ENCODE results near the gene STX3. TPM values are rescaled to one million over a fixed set of nuclear protein-coding genes. Genes with fewer than 3 reads are reported as not detected.

Gene STX3
- polyA plus RNA-seq (2013, experiment 1 of 4): 36.8 TPM
- polyA plus RNA-seq (2013, experiment 2 of 4): 40.5 TPM
- 31.3 TPM for polyA plus RNA-seq (2013, experiment 3 of 4)
- 33.9 TPM for polyA plus RNA-seq (2013, experiment 4 of 4)

GRCh38 chr11:59754859-59755700 lies at the start of gene STX3:
Gene STX3, plus strand, starts transcription at chr11:59755376. Its CDS starts 230 bp downstream, at chr11:59755606.
- H3K4me3 ChIP-seq (ENCODE audit: insufficient read depth, low read depth, low read length): peak within 1 kb of the TSS; percentile 85
- H3K27me3 ChIP-seq (ENCODE audit: control insufficient read depth, insufficient read depth, low read length, poor library complexity, severe bottlenecking): peaks cover 5% of the 10 kb centered on the region
- 0% methylated on average over 80 of the region's 80 CpGs for WGBS, 2 experiments
- H3K4me1 ChIP-seq (ENCODE audit: control insufficient read depth, insufficient read depth, low read length): peaks cover 3% of the 10 kb centered on the region
- H3K9me3 ChIP-seq (ENCODE audit: control insufficient read depth, low read length): no peaks in the 10 kb centered on the region
- no peaks in the 10 kb centered on the region for H3K36me3 ChIP-seq (ENCODE audit: control insufficient read depth, insufficient read depth, low read length)
- H3K27ac ChIP-seq (ENCODE audit: insufficient read depth, low read depth, low read length, poor library complexity, severe bottlenecking): no peak within 1 kb of the TSS

GRCh38 chr11:59706518-59707285 lies 48.5 kb upstream of the STX3 start:
- no peaks in the 10 kb centered on the region for H3K27me3 ChIP-seq (ENCODE audit: control insufficient read depth, insufficient read depth, low read length, poor library complexity, severe bottlenecking)
- no peak overlapping the region for H3K27ac ChIP-seq (ENCODE audit: insufficient read depth, low read depth, low read length, poor library complexity, severe bottlenecking)
- no peak overlapping the region for H3K4me3 ChIP-seq (ENCODE audit: insufficient read depth, low read depth, low read length)
- WGBS, 2 experiments: 87 to 91% methylated on average over 3 to 5 of the region's 5 CpGs
- no peaks in the 10 kb centered on the region for H3K9me3 ChIP-seq (ENCODE audit: control insufficient read depth, low read length)
- H3K36me3 ChIP-seq (ENCODE audit: control insufficient read depth, insufficient read depth, low read length): no peaks in the 10 kb centered on the region
- no peaks in the 10 kb centered on the region for H3K4me1 ChIP-seq (ENCODE audit: control insufficient read depth, insufficient read depth, low read length)

GRCh38 chr11:59707371-59707770 lies 47.8 kb upstream of the STX3 start:
- H3K9me3 ChIP-seq (ENCODE audit: control insufficient read depth, low read length): no peaks in the 10 kb centered on the region
- no peak overlapping the region for H3K27ac ChIP-seq (ENCODE audit: insufficient read depth, low read depth, low read length, poor library complexity, severe bottlenecking)
- no peaks in the 10 kb centered on the region for H3K4me1 ChIP-seq (ENCODE audit: control insufficient read depth, insufficient read depth, low read length)
- no peaks in the 10 kb centered on the region for H3K36me3 ChIP-seq (ENCODE audit: control insufficient read depth, insufficient read depth, low read length)
- WGBS, 2 experiments: 92 to 100% methylated on average over 1 of the region's 1 CpG
- no peak overlapping the region for H3K4me3 ChIP-seq (ENCODE audit: insufficient read depth, low read depth, low read length)
- H3K27me3 ChIP-seq (ENCODE audit: control insufficient read depth, insufficient read depth, low read length, poor library complexity, severe bottlenecking): no peaks in the 10 kb centered on the region

- Histone ChIP-seq H3K36me3 (ENCODE audit: control insufficient read depth, insufficient read depth, low read length) (no peaks in the 10 kb centered on the region), H3K4me3 (ENCODE audit: insufficient read depth, low read depth, low read length) (no peak overlapping the region), H3K4me1 (ENCODE audit: control insufficient read depth, insufficient read depth, low read length) (no peaks in the 10 kb centered on the region), H3K27ac (ENCODE audit: insufficient read depth, low read depth, low read length, poor library complexity, severe bottlenecking) (no peak overlapping the region), H3K27me3 (ENCODE audit: control insufficient read depth, insufficient read depth, low read length, poor library complexity, severe bottlenecking) (no peaks in the 10 kb centered on the region), H3K9me3 (ENCODE audit: control insufficient read depth, low read length) (no peaks in the 10 kb centered on the region)
- 76 to 85% methylated on average over 1 of the region's 1 CpG for WGBS, 2 experiments
Observed at GRCh38 chr11:59708537-59708936, 46.6 kb upstream of the STX3 start.

GRCh38 chr11:59710136-59710847 lies 44.9 kb upstream of the STX3 start:
- Histone ChIP-seq H3K9me3 (ENCODE audit: control insufficient read depth, low read length) (no peaks in the 10 kb centered on the region), H3K4me1 (ENCODE audit: control insufficient read depth, insufficient read depth, low read length) (no peaks in the 10 kb centered on the region), H3K36me3 (ENCODE audit: control insufficient read depth, insufficient read depth, low read length) (no peaks in the 10 kb centered on the region), H3K27me3 (ENCODE audit: control insufficient read depth, insufficient read depth, low read length, poor library complexity, severe bottlenecking) (no peaks in the 10 kb centered on the region), H3K27ac (ENCODE audit: insufficient read depth, low read depth, low read length, poor library complexity, severe bottlenecking) (no peak overlapping the region), H3K4me3 (ENCODE audit: insufficient read depth, low read depth, low read length) (no peak overlapping the region)
- 94 to 95% methylated on average over 2 to 3 of the region's 3 CpGs for WGBS, 2 experiments

- Histone ChIP-seq H3K27ac (ENCODE audit: insufficient read depth, low read depth, low read length, poor library complexity, severe bottlenecking) (no peak within 1 kb of the TSS), H3K4me1 (ENCODE audit: control insufficient read depth, insufficient read depth, low read length) (no peaks in the 10 kb centered on the region), H3K4me3 (ENCODE audit: insufficient read depth, low read depth, low read length) (no peak within 1 kb of the TSS), H3K36me3 (ENCODE audit: control insufficient read depth, insufficient read depth, low read length) (no peaks in the 10 kb centered on the region), H3K27me3 (ENCODE audit: control insufficient read depth, insufficient read depth, low read length, poor library complexity, severe bottlenecking) (no peaks in the 10 kb centered on the region), H3K9me3 (ENCODE audit: control insufficient read depth, low read length) (no peaks in the 10 kb centered on the region)
- 83 to 89% methylated on average over 2 of the region's 2 CpGs for WGBS, 2 experiments
Observed at GRCh38 chr11:59713745-59714144, 41.4 kb upstream of the STX3 start, which contains the start of gene OR10V1. Gene OR10V1, minus strand, starts transcription at chr11:59713845. Its CDS starts 0 bp downstream, at chr11:59713845.

GRCh38 chr11:59716051-59716450 lies 39.1 kb upstream of the STX3 start:
- 89% methylated on average over 3 of the region's 3 CpGs; no CpG with 5 or more reads in 1 of the 2 experiments for WGBS, 2 experiments
- Histone ChIP-seq H3K27me3 (ENCODE audit: control insufficient read depth, insufficient read depth, low read length, poor library complexity, severe bottlenecking) (no peaks in the 10 kb centered on the region), H3K36me3 (ENCODE audit: control insufficient read depth, insufficient read depth, low read length) (no peaks in the 10 kb centered on the region), H3K4me3 (ENCODE audit: insufficient read depth, low read depth, low read length) (no peak overlapping the region), H3K4me1 (ENCODE audit: control insufficient read depth, insufficient read depth, low read length) (no peaks in the 10 kb centered on the region), H3K9me3 (ENCODE audit: control insufficient read depth, low read length) (no peaks in the 10 kb centered on the region), H3K27ac (ENCODE audit: insufficient read depth, low read depth, low read length, poor library complexity, severe bottlenecking) (no peak overlapping the region)

- Histone ChIP-seq H3K27ac (ENCODE audit: insufficient read depth, low read depth, low read length, poor library complexity, severe bottlenecking) (no peak overlapping the region), H3K9me3 (ENCODE audit: control insufficient read depth, low read length) (no peaks in the 10 kb centered on the region), H3K27me3 (ENCODE audit: control insufficient read depth, insufficient read depth, low read length, poor library complexity, severe bottlenecking) (no peaks in the 10 kb centered on the region), H3K36me3 (ENCODE audit: control insufficient read depth, insufficient read depth, low read length) (no peaks in the 10 kb centered on the region), H3K4me1 (ENCODE audit: control insufficient read depth, insufficient read depth, low read length) (no peaks in the 10 kb centered on the region), H3K4me3 (ENCODE audit: insufficient read depth, low read depth, low read length) (no peak overlapping the region)
- WGBS, 2 experiments: 87 to 95% methylated on average over 2 of the region's 2 CpGs
Observed at GRCh38 chr11:59719556-59719955, 35.6 kb upstream of the STX3 start.

GRCh38 chr11:59724066-59724465 lies 31.1 kb upstream of the STX3 start:
- H3K27me3 ChIP-seq (ENCODE audit: control insufficient read depth, insufficient read depth, low read length, poor library complexity, severe bottlenecking): no peaks in the 10 kb centered on the region

More at GRCh38 chr11:59724066-59724465, 31.1 kb upstream of the STX3 start:
- WGBS, 2 experiments: 91 to 95% methylated on average over 3 of the region's 3 CpGs
- Histone ChIP-seq H3K4me1 (ENCODE audit: control insufficient read depth, insufficient read depth, low read length) (no peaks in the 10 kb centered on the region), H3K27ac (ENCODE audit: insufficient read depth, low read depth, low read length, poor library complexity, severe bottlenecking) (no peak overlapping the region), H3K4me3 (ENCODE audit: insufficient read depth, low read depth, low read length) (no peak overlapping the region), H3K9me3 (ENCODE audit: control insufficient read depth, low read length) (no peaks in the 10 kb centered on the region), H3K36me3 (ENCODE audit: control insufficient read depth, insufficient read depth, low read length) (no peaks in the 10 kb centered on the region)
